IMR-90 (cell line): ENCODE data around the gene NTSR2. TPM values are rescaled to one million over a fixed set of nuclear protein-coding genes. Genes with fewer than 3 reads are reported as not detected.

Experiments used
- ATAC-seq: fragments of 200-7000 bp; cut with Tn5 transposase; 2 replicates; pipeline ENCODE4 v1.9.1; 2020; ENCODE audit warnings: low read depth, mild to moderate bottlenecking, moderate library complexity
- BruUV-seq: library from RNA; stranded (reverse); fragments of 400-500 nt; replicated peaks from 2 replicates; lab custom pipeline; 2021; lab: Mats Ljungman, UMichigan
- CTCF ChIA-PET: fragments of 300-600 bp; formaldehyde crosslinking; extraction: SDS; loops from one replicate; lab custom pipeline; 2021; ENCODE audit warnings: antibody characterized with exemption; lab: Yijun Ruan, JAX
- POLR2A ChIA-PET: fragments of 300-600 bp; sonication (Branson Sonifier 250); formaldehyde crosslinking; loops from one replicate; lab custom pipeline; 2022; ENCODE audit warnings: antibody characterized with exemption; ENCODE audit not compliant: unreplicated experiment; lab: Charles Lee
- DNase-seq: peaks from one replicate; pipeline ENCODE4 v3.0.0; 2013
- H2AFZ ChIP-seq: replicated peaks from 2 replicates; pipeline ENCODE3; 2013; ENCODE audit warnings: low read length, mild to moderate bottlenecking; ENCODE audit not compliant: poor library complexity
- H2AK5ac ChIP-seq: 2 replicates; pipeline ENCODE4 v1.6.1; 2013; ENCODE audit warnings: low read depth, low read length, inconsistent platforms
- H2AK9ac ChIP-seq: replicated peaks from 2 replicates; pipeline ENCODE3; 2013; ENCODE audit warnings: mild to moderate bottlenecking, low read depth, low read length, moderate library complexity; ENCODE audit not compliant: poor library complexity
- H2BK120ac ChIP-seq: 2 replicates; pipeline ENCODE4 v1.6.1; 2013; ENCODE audit warnings: low read depth, low read length, inconsistent platforms
- H2BK15ac ChIP-seq: 3 replicates; pipeline ENCODE4 v1.6.1; 2013; ENCODE audit warnings: low read depth, low read length, inconsistent platforms
- H2BK20ac ChIP-seq: 2 replicates; pipeline ENCODE4 v1.6.1; 2013; ENCODE audit warnings: low read depth, mild to moderate bottlenecking, inconsistent platforms, low read length, moderate library complexity
- H2BK5ac ChIP-seq: 2 replicates; pipeline ENCODE4 v1.6.1; 2013; ENCODE audit warnings: mild to moderate bottlenecking, low read depth, low read length, inconsistent platforms; ENCODE audit not compliant: poor library complexity, severe bottlenecking
- H3K14ac ChIP-seq: replicated peaks from 2 replicates; pipeline ENCODE4 v1.6.1; 2013; ENCODE audit warnings: low read depth, low read length, inconsistent platforms
- H3K18ac ChIP-seq: 2 replicates; pipeline ENCODE4 v1.6.1; 2013; ENCODE audit warnings: low read depth, low read length, control low read depth
- H3K23ac ChIP-seq: 2 replicates; pipeline ENCODE4 v1.6.1; 2013; ENCODE audit warnings: low read depth, low read length, inconsistent platforms
- H3K27ac ChIP-seq: 2 replicates; pipeline ENCODE4 v1.5.1; 2013; ENCODE audit warnings: mild to moderate bottlenecking, control low read depth, low read length; ENCODE audit not compliant: insufficient read depth
- H3K27me3 ChIP-seq: 2 replicates; pipeline ENCODE4 v1.6.1; 2013; ENCODE audit warnings: low read length; ENCODE audit not compliant: control insufficient read depth, insufficient read depth
- H3K36me3 ChIP-seq: 2 replicates; pipeline ENCODE4 v1.6.1; 2013; ENCODE audit warnings: low read length, mixed read lengths; ENCODE audit not compliant: control insufficient read depth, insufficient read depth
- H3K4ac ChIP-seq: 2 replicates; pipeline ENCODE4 v1.6.1; 2013; ENCODE audit warnings: low read depth, low read length, inconsistent platforms
- H3K4me1 ChIP-seq: 2 replicates; pipeline ENCODE4 v1.6.1; 2013; ENCODE audit warnings: low read length, mixed read lengths; ENCODE audit not compliant: control insufficient read depth, insufficient read depth
- H3K4me2 ChIP-seq: 2 replicates; pipeline ENCODE4 v1.6.1; 2013; ENCODE audit warnings: low read depth, mild to moderate bottlenecking, control low read depth, low read length, moderate library complexity
- H3K4me3 ChIP-seq: 2 replicates; pipeline ENCODE4 v1.5.1; 2013; ENCODE audit warnings: low read depth, mild to moderate bottlenecking, control low read depth, low read length, moderate library complexity; ENCODE audit not compliant: insufficient read depth
- H3K56ac ChIP-seq: 2 replicates; pipeline ENCODE4 v1.6.1; 2013; ENCODE audit warnings: low read length, inconsistent platforms; ENCODE audit not compliant: insufficient read depth; ENCODE audit errors: extremely low read depth
- H3K79me1 ChIP-seq, 2 experiments: 2 replicates each; pipeline ENCODE4 v1.6.1; 2013; ENCODE audit warnings: low read length in 2 of 2, inconsistent platforms in 1 of 2, low read depth in 1 of 2
- H3K9ac ChIP-seq: 2 replicates; pipeline ENCODE4 v1.6.1; 2013; ENCODE audit warnings: low read depth, low read length, control low read depth
- H3K9me1 ChIP-seq: 2 replicates; pipeline ENCODE4 v1.6.1; 2013; ENCODE audit warnings: low read length, inconsistent platforms; ENCODE audit not compliant: insufficient read depth
- H3K9me3 ChIP-seq: 2 replicates; pipeline ENCODE4 v1.6.1; 2013; ENCODE audit warnings: low read length; ENCODE audit not compliant: control insufficient read depth, insufficient read depth
- H4K20me1 ChIP-seq: 2 replicates; pipeline ENCODE4 v1.6.1; 2013; ENCODE audit warnings: low read length, inconsistent platforms; ENCODE audit not compliant: insufficient read depth
- H4K5ac ChIP-seq: 2 replicates; pipeline ENCODE4 v1.6.1; 2013; ENCODE audit warnings: mild to moderate bottlenecking, low read depth, low read length, control low read depth
- H4K8ac ChIP-seq, 2 experiments: 2 replicates each; pipeline ENCODE4 v1.6.1; 2013; ENCODE audit warnings: low read depth in 2 of 2, low read length in 2 of 2, control low read depth in 1 of 2, inconsistent platforms in 1 of 2
- H4K91ac ChIP-seq: 2 replicates; pipeline ENCODE4 v1.6.1; 2013; ENCODE audit warnings: low read depth, low read length, inconsistent platforms; ENCODE audit not compliant: insufficient read depth
- CEBPB ChIP-seq: IDR thresholded peaks from 2 replicates; pipeline ENCODE4 v1.6.1; 2012; ENCODE audit warnings: low read depth, low read length, improper control_type of control experiment
- CTCF ChIP-seq: conservative IDR thresholded peaks from 2 replicates; pipeline ENCODE4 v1.5.1; 2012; ENCODE audit warnings: mild to moderate bottlenecking, low read depth, low read length, improper control_type of control experiment
- MXI1 ChIP-seq: IDR thresholded peaks from 2 replicates; pipeline ENCODE4 v1.6.1; 2012; ENCODE audit warnings: low read depth, mild to moderate bottlenecking, low read length, moderate library complexity, borderline replicate concordance
- NFE2L2 ChIP-seq: fragments of 150-350 bp; IDR thresholded peaks from 2 replicates; pipeline ENCODE4 v1.6.1; 2016; ENCODE audit warnings: low read depth, mild to moderate bottlenecking, low read length
- RFX5 ChIP-seq: IDR thresholded peaks from 2 replicates; pipeline ENCODE4 v1.8.0; 2012; ENCODE audit warnings: low read depth, mild to moderate bottlenecking, low read length, moderate library complexity
- WGBS, 2 experiments: methylation state at CpG; one replicate each; pipeline versions ENCODE4 v1.1.5 to v1.1.7; 2013; ENCODE audit warnings: missing lambda C conversion rate in 2 of 2; ENCODE audit not compliant: insufficient read length in 1 of 2; ENCODE audit errors: extremely low coverage in 2 of 2; 5-methylcytosine and 5-hydroxymethylcytosine counted together
- dilution Hi-C: fragments of 300-500 bp; cut with HindIII; formaldehyde crosslinking; loops from one replicate; pipeline ENCODE4 v1.14.3; 2018; ENCODE audit warnings: low sequenced_read_pairs; ENCODE audit not compliant: unreplicated experiment
- in situ Hi-C: fragments of 300-500 bp; cut with MboI; formaldehyde crosslinking; loops from 3 replicates; pipeline ENCODE4 v1.14.3; 2019; ENCODE audit warnings: low sequenced_read_pairs, inconsistent platforms, mixed read lengths
- intact Hi-C: fragments of 100-400 bp; cut with micrococcal nuclease; formaldehyde crosslinking; loops from 2 replicates; pipeline ENCODE4 v1.10.0; 2022
- polyA plus RNA-seq, 3 experiments: library from polyadenylated mRNA; depleted of rRNA; stranded (reverse); fragments of >200 nt; gene quantifications; 2 replicates each; pipeline ENCODE4 v1.2.3, GENCODE V29; 2012; ENCODE audit warnings: low replicate concordance in 1 of 3
- total RNA-seq: library from RNA; depleted of rRNA; stranded (reverse); fragments of >200 nt; gene quantifications from 2 replicates; pipeline ENCODE4 v1.2.3, GENCODE V29; 2012

Gene NTSR2
- total and polyA plus RNA-seq, 2 of the 4 experiments (the other 2 are of a cell fraction): not detected

- Histone ChIP-seq H4K8ac (no peak overlapping the region), H3K4me2 (no peak overlapping the region), H3K4ac (no peak overlapping the region), H2BK5ac (no peak overlapping the region), H2BK15ac (no peak overlapping the region), H2AFZ (no peak overlapping the region), H2AK9ac (no peak overlapping the region), H2BK20ac (no peak overlapping the region), H3K14ac (no peak overlapping the region), H3K9ac (no peak overlapping the region), H3K36me3 (no peaks in the 10 kb centered on the region), H2BK120ac (no peak overlapping the region), H3K4me3 (no peak overlapping the region), H3K4me1 (peaks cover 8% of the 10 kb centered on the region; the same call in 1 of the 2 replicates), H3K27me3 (peaks cover 44% of the 10 kb centered on the region), H3K9me1 (no peaks in the 10 kb centered on the region; the same call in 1 of the 2 replicates), H3K79me1 (no peaks in the 10 kb centered on the region), H3K27ac (no peak overlapping the region), H3K23ac (no peak overlapping the region), H3K56ac (no peak overlapping the region), H4K5ac (no peak overlapping the region), H3K18ac (no peak overlapping the region), H3K9me3 (no peaks in the 10 kb centered on the region), H4K20me1 (no peaks in the 10 kb centered on the region), H2AK5ac (no peak overlapping the region), H4K91ac (no peak overlapping the region)
- POLR2A ChIA-PET: no interaction called here
- dilution Hi-C loops (no loop called here), in situ Hi-C loops (no loop called here), intact Hi-C loops (loop anchor here (5.0 kb wide), 1 partner anchor 205 kb away; no protein-coding TSS in a partner anchor)
- ATAC-seq (no peak), DNase-seq (no peak)
- no CpG with 5 or more reads among the region's 8 CpGs for WGBS, 2 experiments
- CTCF ChIA-PET: interaction anchor here (0.6 to 2.0 kb wide), 2 partner anchors 12 to 1938 kb away, joined by 3 to 5 read pairs; partner anchors contain the start of gene NTSR2
- TF ChIP-seq CEBPB: no peak
- no peak for TF ChIP-seq NFE2L2
- no peak for TF ChIP-seq RFX5
- TF ChIP-seq CTCF: no peak
- TF ChIP-seq MXI1: no peak
- BruUV-seq: no TSS peak
These were observed 12.6 kb upstream of the NTSR2 start for GRCh38 chr2:11682590-11682915.
